ENCODE results near the gene AIFM2. TPM values are rescaled to one million over a fixed set of nuclear protein-coding genes. Genes with fewer than 3 reads are reported as not detected.
"Not testable (repeated sequence)": the region's sequence is repeated elsewhere in the genome, so short reads cannot be mapped to it uniquely, and the experiment has no call there.

Gene AIFM2
- 11.7 and 12.1 TPM in 2 replicates for total RNA-seq
- long read RNA-seq, transcript AIFM2-201 (9 exons, 3,243 nt): major isoform, 28 of 55 reads
- long read RNA-seq, partial matches to known transcripts: 4 of 55 reads
- long read RNA-seq, other reads (novel, unspliced or antisense): 20 of 55 reads

DNA sequence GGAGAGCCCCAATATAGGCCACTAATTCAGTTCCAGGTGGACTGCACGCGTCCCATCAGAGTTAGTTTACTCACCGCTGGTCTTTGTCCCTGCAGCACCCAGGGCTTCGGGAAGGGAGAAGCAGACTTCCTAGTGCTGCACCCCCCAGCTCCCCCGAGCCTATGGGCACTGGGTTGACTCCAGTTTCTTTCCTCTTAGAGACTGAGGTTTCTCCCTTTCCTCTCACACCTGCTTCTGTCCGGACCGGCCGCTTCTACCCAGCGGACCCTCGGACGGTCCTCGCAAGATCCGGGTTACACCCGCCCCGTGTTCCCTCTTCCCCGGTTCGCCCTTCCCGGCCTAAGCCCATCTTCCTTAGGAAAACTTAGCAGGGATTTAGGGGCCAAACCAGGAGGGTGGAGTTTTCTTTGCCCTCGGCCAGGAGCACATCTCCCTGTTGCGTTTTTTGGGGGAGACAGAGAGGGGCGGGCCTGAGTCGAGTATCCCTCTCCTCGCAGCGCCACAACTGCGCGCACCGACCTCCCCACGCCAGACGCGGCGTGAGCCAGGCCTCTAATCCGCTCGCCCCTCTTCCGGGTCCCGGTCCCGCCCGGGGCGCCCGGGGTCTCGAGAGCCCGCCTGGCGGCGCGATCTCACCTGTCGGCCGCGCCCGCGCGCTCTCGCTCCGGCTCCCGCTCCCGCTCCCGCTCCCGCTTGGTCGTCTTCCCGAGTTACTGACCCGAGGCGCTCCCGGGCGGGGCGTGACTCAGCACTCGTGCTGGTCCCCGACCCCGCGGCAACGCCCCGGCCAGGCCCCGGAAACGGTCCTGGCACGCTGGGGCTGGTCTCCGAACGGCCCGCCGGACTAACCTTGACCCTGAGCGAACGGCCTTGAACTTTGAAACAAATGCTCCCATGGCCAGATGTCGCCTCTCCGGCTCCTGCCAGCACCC is at the start of gene AIFM2:
AIFM2 (minus strand) TSS at position 728 of the 932 bp plus-strand sequence. CDS start 8,741 bp downstream, outside the sequence.
- DNase-seq (ENCODE audit: extremely low spot score, unreplicated experiment): peak; percentile 91
- H3K4me1 Mint-ChIP-seq (ENCODE audit: unreplicated experiment): peaks cover 31% of the 10 kb centered on the region
- peak within 1 kb of the TSS; percentile 93 for H3K27ac Mint-ChIP-seq (ENCODE audit: unreplicated experiment)
- TF ChIP-seq, protein P1, sequence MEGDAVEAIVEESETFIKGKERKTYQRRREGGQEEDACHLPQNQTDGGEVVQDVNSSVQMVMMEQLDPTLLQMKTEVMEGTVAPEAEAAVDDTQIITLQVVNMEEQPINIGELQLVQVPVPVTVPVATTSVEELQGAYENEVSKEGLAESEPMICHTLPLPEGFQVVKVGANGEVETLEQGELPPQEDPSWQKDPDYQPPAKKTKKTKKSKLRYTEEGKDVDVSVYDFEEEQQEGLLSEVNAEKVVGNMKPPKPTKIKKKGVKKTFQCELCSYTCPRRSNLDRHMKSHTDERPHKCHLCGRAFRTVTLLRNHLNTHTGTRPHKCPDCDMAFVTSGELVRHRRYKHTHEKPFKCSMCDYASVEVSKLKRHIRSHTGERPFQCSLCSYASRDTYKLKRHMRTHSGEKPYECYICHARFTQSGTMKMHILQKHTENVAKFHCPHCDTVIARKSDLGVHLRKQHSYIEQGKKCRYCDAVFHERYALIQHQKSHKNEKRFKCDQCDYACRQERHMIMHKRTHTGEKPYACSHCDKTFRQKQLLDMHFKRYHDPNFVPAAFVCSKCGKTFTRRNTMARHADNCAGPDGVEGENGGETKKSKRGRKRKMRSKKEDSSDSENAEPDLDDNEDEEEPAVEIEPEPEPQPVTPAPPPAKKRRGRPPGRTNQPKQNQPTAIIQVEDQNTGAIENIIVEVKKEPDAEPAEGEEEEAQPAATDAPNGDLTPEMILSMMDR (IDR thresholded peaks at IDR 0.05): no peak
- no peaks in the 10 kb centered on the region for H3K9me3 Mint-ChIP-seq (ENCODE audit: unreplicated experiment)
- H3K36me3 Mint-ChIP-seq (ENCODE audit: unreplicated experiment): peaks cover 5% of the 10 kb centered on the region
- peak within 1 kb of the TSS; percentile 84 for H3K4me3 Mint-ChIP-seq (ENCODE audit: unreplicated experiment)
- H3K27me3 Mint-ChIP-seq (ENCODE audit: unreplicated experiment): no peaks in the 10 kb centered on the region

DNA sequence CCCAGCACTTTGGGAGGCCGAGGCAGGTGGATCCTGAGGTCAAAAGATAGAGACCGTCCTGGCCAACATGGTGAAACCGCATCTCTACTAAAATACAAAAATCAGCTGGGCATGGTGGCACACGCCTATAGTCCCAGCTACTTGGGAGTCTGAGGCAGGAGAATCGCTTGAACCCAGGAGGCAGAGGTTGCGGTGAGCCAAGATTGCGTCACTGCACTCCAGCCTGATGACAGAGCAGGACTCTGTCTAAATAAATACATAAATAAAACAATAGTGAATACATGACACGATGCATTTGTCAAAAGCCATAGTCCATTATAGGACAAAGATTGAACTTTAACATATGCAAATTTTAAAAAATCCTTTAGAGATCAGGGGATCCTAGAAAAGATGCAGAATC is 46.6 kb upstream of the AIFM2 start:
- H3K9me3 Mint-ChIP-seq (ENCODE audit: unreplicated experiment); H3K4me3 Mint-ChIP-seq (ENCODE audit: unreplicated experiment); H3K27ac Mint-ChIP-seq (ENCODE audit: unreplicated experiment); DNase-seq (ENCODE audit: extremely low spot score, unreplicated experiment); H3K36me3 Mint-ChIP-seq (ENCODE audit: unreplicated experiment); H3K4me1 Mint-ChIP-seq (ENCODE audit: unreplicated experiment): not testable (repeated sequence)
- H3K27me3 Mint-ChIP-seq (ENCODE audit: unreplicated experiment): peaks cover 24% of the 10 kb centered on the region

GRCh38 chr10:70178139-70178725 is 45.6 kb upstream of the AIFM2 start:
- DNase-seq (ENCODE audit: extremely low spot score, unreplicated experiment): no peak
- H3K36me3 Mint-ChIP-seq (ENCODE audit: unreplicated experiment): no peaks in the 10 kb centered on the region
- TF ChIP-seq, protein P1 (IDR thresholded peaks at IDR 0.05): no peak
- H3K4me3 Mint-ChIP-seq (ENCODE audit: unreplicated experiment): no peak overlapping the region
- peaks cover 3% of the 10 kb centered on the region for H3K4me1 Mint-ChIP-seq (ENCODE audit: unreplicated experiment)
- peaks cover 4% of the 10 kb centered on the region for H3K9me3 Mint-ChIP-seq (ENCODE audit: unreplicated experiment)
- no peak overlapping the region for H3K27ac Mint-ChIP-seq (ENCODE audit: unreplicated experiment)
- H3K27me3 Mint-ChIP-seq (ENCODE audit: unreplicated experiment): peaks cover 17% of the 10 kb centered on the region

GRCh38 chr10:70176441-70176840 is 43.8 kb upstream of the AIFM2 start:
- Mint-ChIP-seq H3K4me1 (ENCODE audit: unreplicated experiment) (peaks cover 3% of the 10 kb centered on the region), H3K27ac (ENCODE audit: unreplicated experiment) (no peak overlapping the region), H3K36me3 (ENCODE audit: unreplicated experiment) (no peaks in the 10 kb centered on the region), H3K4me3 (ENCODE audit: unreplicated experiment) (no peak overlapping the region), H3K27me3 (ENCODE audit: unreplicated experiment) (peaks cover 10% of the 10 kb centered on the region), H3K9me3 (ENCODE audit: unreplicated experiment) (peaks cover 4% of the 10 kb centered on the region)
- DNase-seq (ENCODE audit: extremely low spot score, unreplicated experiment): no peak
- TF ChIP-seq, protein P1 (IDR thresholded peaks at IDR 0.05): no peak

DNA sequence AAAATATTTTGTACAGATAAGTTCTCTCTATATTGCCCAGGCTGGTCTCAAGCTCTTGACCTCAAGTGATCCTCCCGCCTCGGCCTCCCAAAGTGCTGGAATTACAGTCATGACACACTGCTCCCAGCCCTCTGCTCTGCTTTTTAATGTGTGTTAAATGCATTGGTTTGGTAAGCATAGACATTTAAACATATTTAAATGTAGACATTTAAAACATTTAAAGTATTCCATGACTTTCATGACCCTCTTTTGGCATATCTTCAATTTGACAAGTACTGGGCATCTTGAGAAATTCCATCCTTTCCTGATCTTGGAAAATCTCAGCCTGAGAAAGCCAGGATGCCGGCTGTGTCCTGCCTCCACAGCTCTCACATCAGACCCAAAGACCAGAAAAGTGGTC is 42.9 kb upstream of the AIFM2 start:
- Mint-ChIP-seq H3K4me1 (ENCODE audit: unreplicated experiment) (peaks cover 7% of the 10 kb centered on the region), H3K27me3 (ENCODE audit: unreplicated experiment) (peaks cover 3% of the 10 kb centered on the region), H3K36me3 (ENCODE audit: unreplicated experiment) (no peaks in the 10 kb centered on the region), H3K27ac (ENCODE audit: unreplicated experiment) (no peak overlapping the region), H3K9me3 (ENCODE audit: unreplicated experiment) (peaks cover 4% of the 10 kb centered on the region), H3K4me3 (ENCODE audit: unreplicated experiment) (no peak overlapping the region)
- TF ChIP-seq, protein P1 (IDR thresholded peaks at IDR 0.05): no peak
- DNase-seq (ENCODE audit: extremely low spot score, unreplicated experiment): no peak

Measured in osteocyte (in vitro differentiated cells).